Fibroblast of lung (primary cell): ENCODE results near the gene AP4E1.

Source experiments
- EZH2 ChIP-seq: IDR thresholded peaks from 2 replicates; pipeline ENCODE4 v1.5.1; 2012; ENCODE audit warnings: low read length, control low read depth, mild to moderate bottlenecking; ENCODE audit errors: missing control alignments
- TF ChIP-seq, protein P1 (sequence below), 2 donors: IDR thresholded peaks in 1 of 2; conservative IDR thresholded peaks in 1 of 2; 1 replicate in 1 of 2; 2 replicates in 1 of 2; pipeline ENCODE4 v1.5.1; 2011 to 2012; ENCODE audit warnings: low read length in 2 of 2, control low read depth in 1 of 2, inconsistent platforms in 1 of 2, low read depth in 1 of 2, mild to moderate bottlenecking in 1 of 2

DNA sequence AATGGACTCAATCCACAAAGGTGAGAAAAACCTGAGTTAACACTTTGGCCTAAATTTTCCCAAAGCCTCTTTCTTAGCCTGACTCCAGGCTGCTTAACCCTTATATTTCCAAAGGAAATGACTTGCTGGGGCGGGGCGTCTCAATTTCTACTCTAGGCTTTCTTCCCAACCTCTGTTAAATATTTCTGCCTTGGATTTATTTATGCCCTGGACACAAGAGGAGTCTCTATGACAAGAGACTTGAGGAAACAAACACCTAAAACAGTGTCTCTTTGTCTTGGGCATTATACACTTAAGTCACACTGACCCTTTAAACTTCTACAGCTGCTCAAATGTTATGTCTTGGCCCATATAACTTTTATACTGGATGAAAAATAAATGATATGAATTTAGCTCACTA, 28.3 kb upstream of the AP4E1 start:
- TF ChIP-seq, protein P1, sequence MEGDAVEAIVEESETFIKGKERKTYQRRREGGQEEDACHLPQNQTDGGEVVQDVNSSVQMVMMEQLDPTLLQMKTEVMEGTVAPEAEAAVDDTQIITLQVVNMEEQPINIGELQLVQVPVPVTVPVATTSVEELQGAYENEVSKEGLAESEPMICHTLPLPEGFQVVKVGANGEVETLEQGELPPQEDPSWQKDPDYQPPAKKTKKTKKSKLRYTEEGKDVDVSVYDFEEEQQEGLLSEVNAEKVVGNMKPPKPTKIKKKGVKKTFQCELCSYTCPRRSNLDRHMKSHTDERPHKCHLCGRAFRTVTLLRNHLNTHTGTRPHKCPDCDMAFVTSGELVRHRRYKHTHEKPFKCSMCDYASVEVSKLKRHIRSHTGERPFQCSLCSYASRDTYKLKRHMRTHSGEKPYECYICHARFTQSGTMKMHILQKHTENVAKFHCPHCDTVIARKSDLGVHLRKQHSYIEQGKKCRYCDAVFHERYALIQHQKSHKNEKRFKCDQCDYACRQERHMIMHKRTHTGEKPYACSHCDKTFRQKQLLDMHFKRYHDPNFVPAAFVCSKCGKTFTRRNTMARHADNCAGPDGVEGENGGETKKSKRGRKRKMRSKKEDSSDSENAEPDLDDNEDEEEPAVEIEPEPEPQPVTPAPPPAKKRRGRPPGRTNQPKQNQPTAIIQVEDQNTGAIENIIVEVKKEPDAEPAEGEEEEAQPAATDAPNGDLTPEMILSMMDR (conservative IDR thresholded peaks at IDR 0.05 in 1 of 2, IDR thresholded peaks at IDR 0.05 in 1 of 2; ENCODE audit: low read depth in 1 of 2, low read length in 2 of 2): no peak
- TF ChIP-seq EZH2: no peak
